CD4-positive, alpha-beta T cell treated with Interferon gamma for 1 hour (primary cell): ENCODE results near the gene MYDGF.
"Not testable (repeated sequence)": the region's sequence is repeated elsewhere in the genome, so short reads cannot be mapped to it uniquely, and the experiment has no call there.

Source experiments
- DNase-seq: peaks from one replicate; pipeline ENCODE4 v3.0.0-alpha.2; 2020

The MYDGF gene

DNA sequence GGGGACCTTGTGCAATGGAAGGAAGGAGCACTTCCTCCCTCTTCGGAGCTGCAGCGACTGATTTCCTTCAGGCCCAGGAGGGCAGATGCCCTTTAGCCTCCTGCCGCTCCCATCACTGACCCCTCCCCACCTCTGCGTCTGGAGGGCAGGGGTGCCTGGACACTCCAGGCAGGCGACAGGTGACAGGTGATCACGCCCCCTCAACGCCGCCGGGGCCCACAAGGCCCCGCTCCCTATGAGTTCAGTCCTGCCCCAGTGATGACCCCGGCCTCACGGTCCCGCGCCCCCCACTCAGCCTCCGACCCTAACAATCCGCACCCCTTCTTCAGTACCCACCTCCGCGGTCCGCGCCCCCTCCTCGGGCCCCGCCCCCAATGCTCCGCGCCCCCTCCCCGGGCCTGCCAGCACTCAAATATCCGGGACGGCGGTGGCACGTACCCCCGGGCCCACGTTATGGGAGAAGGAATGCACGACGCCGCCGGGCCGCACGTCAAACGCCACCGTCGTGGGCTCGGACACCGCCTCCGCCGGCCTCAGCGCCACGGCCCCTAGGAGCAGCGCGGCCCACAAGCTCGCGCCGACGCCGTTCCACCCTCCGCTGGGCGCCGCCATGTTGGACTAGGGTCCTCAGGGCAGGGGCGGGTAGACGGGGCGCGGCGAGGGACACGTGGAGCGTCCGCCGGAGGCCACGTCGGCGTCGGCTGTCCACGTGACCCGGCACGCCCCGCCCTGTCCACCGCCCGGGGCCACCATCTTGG is at the start of gene MYDGF:
Gene MYDGF, minus strand, starts transcription at position 620 of the 758 bp plus-strand sequence. Its CDS starts 8 bp downstream, at position 612.
- DNase-seq, result peak; percentile 93

DNA sequence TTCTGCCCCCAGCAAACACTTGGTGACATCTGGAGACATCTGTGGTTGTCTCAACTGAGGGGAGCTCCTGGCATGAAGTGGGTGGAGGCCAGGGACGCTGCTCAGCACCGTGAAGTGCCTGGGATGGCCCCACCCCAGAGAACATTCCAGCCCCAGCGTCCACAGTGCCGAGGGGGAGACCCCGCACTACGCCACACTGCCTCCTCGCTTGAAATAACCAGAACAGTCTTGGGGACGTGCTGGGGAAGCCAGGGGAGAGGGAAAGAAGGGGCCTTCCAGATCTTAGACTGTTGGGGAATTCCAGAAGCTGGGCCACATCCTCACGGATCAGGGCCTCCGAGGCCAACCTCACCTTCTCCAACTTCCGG is 49.3 kb upstream of the MYDGF start:
- DNase-seq, result no peak

DNA sequence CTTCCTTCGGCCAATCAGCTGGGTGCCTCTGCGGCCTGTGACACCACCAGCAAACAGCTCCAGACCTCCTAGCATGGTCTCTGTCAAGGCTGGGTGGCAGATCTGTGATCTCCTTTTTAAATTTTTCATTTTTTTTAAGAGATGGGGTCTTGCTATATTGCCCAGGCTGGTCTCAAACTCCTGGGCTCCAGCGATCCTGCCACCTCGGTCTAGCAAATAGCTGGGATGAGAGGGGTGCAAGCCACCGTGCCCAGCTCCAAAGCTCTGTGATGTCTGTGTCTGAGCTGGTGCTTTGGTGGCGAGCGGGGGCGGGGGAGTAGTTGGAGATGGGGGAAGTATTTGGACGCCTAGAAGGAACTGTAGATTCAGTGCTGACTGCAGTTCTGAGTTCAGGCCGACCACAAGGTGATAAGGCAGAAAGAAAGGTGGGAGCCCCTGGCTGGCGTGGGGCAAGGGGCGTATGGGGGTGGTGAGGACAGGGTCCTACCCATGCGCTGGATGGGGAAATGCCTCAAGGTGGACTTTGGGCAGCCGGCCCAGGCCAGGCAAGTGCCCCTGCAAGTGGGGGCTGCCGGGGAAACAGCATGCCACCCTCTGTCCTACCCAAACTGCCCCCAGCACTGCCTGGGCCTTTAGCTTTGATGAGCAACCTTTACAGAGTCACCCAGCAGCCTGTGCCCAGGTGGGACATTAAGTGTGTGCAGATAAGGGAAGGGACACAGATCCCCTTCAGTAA is 48.0 kb upstream of the MYDGF start:
- no peak for DNase-seq

DNA sequence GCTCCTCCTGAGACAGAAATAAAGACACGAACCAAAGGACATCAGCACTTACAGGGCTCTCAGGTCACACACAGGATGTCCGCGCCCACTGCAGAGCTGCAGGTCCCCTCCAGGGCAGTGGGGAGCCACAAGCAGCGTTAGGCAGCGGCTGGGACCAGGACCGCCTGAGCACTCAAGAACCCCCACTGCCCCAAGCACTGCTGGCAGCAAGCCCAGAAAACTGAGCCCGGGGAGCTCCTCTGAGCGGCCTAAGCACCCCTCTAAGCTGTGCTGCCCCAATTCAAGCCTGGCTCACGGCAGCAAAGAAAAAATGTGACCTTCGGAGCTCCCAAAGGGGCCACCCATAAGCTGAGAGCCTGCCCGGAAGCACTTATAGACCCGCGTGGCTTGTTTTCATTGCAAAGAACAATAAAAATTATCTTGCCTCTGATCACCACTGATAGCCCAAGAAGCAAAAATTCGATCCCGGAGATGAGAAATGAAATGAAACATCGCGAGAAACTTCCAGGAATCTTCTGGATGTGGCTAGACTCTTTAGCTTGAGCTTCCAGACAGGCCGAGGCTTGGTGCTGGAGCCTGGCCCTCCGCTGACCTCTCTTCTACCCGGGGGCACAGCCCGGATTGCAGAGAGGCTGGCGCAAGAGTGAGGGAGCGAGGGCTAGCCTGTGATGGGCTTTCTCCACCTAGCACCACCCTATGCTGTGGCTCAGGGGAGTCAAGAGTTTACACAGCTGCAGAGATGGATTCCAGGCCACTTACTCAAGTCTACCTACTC is 47.2 kb upstream of the MYDGF start:
- DNase-seq, result no peak

DNA sequence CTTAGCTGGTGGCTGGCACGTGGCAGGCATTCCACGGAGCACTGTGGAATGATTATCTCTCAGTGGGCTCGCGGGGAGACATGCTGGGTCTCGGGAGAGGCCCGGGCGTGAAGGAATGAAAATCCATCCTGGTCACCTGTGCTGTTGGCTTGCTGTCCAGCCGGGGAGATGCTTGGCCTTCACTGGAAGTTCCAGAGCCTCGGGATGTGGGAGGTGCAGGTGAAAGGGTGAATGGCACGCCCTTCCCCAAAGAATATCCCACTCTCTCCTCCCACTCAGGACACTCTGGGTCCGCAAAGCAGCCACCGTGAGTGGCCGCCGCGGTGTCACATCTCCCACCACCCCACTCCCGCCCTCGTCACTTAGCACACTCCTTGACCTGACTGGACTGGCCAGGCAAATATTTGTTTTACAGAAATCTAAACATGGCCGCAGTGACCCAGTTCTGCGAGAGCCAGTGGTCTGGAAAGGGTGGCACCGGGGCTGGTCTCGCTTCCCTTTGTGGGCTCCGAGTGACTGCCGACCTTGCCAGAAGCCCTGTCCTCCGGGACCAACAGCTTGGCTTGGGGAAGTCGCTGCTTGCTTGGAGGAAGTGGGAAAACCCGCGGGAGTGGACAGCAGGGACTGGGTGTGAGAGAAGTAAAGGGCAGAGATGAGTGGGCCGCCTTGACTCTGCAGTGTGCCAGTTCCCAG is 45.5 kb upstream of the MYDGF start:
- no peak for DNase-seq

DNA sequence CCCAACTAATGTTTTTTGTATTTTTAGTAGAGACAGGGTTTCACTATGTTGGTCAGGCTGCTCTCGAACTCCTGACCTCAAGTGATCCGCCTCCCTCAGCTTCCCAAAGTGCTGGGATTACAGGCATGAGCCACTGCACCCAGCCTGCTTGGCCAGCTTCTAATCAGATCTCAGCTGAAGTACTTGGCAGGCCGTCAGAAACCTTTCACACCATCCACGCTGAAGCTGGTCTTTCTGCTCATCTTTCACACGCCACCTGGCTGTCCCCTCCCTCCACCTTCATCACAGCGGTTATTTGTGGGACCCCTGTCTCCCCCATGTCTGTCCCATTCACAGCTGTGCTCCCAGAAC is 45.0 kb upstream of the MYDGF start:
- DNase-seq, result not testable (repeated sequence)

DNA sequence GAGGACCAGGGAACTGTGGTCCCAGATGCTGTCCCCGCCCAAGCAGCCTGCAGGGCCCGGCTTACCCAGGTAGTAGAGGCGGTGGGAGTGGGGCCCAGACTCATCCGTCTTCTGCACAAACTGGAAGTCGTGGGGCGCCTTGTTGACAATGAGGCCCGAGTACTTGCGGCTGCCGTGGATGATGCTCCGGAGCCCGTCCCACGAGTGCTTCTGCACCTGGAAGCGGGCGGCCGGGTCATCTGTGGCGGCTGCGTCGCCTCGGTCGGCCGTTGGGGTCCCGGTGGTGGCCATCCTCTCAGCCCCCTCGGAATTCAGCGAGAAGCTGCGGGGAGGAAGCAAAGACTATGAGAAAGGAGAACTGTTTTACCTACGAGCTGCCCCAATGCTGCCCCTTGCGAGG is 43.9 kb upstream of the MYDGF start:
- DNase-seq, result no peak

DNA sequence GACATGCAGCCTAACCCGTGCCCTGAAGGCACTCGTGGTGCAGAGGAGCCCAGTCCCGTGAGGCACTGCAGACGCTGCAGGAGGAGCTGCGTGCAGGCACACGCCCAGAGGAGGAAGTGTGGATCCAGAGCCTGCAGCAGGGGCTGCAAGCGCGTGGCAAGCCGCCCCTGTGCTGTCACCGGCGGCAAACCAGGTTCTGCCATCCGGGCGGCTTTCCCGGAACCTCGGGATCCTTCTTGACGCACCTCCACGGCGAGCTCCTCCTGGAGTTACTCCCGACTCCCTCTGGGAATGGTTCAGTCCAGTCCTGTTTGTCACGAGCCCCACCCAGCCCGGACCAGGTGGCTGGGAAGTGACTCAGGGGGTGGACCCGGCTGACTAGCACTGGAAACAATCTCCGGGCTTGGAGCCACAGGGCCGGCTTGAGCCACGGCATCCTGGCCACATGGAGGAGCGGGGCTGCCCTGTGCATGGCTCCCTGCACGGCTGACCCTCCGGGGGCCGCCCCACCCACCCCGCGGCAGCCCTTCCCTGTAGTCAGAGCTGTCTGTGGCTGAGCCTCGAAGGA is 43.3 kb upstream of the MYDGF start:
- DNase-seq, result no peak

DNA sequence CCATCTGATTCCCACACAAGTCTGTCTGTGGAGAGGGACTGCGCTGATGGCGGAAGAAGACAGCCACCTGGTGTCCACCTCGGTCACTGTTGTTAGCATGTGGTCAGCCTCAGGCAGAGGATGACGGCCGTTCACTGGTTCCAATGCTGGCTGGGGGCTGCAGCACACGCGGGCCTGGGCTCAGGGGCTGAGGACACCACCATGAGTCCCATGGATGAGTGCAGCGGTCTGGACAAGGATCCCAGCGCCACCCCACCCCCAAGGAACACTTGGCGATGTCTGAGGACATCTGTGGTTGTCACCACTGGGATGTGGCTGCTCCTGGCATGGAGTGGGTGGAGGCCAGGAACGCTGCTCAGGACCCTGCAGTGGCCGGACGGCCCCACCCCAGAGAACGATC is 42.6 kb upstream of the MYDGF start:
- DNase-seq, result no peak

DNA sequence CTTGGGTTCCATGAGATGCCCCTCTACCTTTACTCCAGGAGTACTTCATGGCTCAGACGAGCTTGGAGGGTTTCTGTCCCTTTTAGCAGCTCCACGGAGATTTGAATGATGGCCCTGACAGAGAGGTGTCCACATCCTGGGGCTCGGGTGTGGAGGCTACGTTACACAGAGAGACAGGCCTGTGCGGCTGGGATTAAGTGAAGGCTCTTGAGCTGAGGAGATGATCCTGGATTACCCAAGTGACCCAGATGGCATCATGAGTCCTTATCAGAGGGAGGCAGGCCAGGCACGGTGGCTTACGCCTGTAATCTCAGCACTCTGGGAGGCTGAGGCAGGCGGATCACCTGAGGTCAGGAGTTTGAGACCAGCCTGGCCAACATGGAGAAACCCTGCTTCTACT is 41.1 kb upstream of the MYDGF start:
- DNase-seq, result no peak

DNA sequence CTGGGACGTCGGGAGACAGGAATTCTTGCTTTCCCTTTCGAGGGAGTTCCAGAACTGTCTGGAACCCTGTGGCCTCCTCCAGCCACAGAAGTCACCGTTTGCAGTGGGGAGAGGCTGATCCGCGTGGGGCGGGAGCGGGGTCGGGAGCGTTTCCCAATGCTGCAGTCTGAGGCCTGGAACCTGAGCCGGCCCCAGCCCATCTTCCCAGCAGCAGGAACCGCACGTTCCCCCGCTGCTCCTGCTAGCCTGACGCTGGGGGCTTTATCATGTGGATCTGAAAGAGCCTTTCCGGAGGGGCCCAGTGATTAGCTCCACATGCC is 40.1 kb upstream of the MYDGF start:
- no peak for DNase-seq

DNA sequence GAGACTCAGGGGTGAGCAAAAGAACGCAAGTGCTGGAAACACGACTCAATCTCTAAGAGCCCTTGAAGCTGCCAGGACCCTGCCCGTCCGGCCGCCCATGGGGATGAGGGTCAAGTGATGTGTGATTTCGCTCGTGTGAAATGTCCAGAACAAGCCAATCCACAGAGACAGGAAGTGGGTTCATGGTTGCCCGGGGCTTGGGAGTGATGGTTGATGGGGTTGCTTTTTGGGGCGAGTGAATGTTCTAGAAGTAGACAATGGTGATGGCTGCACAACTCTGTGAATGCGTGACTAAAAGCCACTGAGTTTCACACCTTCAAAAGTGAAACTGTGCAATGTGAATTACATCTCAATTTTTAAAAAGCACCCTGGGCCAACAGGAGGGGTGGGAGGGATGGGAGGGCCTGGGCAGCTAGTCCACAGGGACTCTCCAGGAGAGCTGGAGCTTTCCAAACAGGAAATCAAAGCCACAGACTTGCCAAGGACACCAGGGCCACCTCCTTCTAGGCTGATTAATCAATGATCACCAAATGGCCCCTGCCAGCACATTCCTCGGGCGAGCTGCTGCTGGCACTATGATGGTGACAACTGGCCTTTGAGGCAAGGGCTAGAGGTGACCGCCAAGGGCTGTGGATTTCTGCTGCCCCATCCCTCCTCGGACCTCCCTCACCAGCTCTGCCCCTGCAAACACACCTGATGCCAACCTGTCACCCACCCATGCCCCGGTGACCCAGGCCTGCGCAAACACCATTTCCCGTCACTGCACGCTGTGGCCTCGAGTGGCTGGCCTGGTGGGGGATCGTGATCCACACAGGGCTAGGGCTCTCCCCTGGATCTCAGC is 39.5 kb upstream of the MYDGF start:
- peak; percentile 18 for DNase-seq

DNA sequence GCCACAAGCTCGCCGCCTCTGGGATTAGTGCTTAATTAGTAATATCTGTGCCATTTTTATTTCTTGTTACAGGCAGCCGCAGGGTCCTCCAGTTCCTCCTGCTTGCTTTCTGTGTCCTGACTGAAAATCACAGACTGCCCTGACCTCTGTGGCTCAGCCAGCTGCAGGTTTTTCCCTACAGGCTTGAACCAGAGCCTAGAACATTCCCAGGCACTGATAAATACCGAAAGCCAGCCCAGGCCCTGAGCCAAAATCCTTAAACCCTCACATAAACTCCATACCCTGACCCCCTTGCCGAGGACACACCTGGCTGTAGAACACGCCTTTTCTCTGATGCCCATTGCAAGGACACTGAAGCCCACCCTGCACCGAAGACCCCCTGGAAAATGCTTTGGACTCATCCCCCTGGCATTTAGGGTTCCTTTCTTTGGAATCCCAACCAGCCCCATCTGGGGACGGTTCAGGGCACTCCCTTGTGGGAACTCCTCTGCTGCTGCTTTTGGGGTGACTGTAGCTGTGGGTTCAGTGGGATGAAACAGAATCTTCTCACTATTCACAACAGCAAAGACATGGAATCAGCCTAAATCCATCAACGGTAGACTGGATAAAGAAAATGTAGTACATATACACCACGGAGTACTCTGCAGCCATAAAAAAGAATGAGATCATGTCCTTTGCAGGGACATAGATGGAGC is 38.0 kb upstream of the MYDGF start:
- no peak for DNase-seq

DNA sequence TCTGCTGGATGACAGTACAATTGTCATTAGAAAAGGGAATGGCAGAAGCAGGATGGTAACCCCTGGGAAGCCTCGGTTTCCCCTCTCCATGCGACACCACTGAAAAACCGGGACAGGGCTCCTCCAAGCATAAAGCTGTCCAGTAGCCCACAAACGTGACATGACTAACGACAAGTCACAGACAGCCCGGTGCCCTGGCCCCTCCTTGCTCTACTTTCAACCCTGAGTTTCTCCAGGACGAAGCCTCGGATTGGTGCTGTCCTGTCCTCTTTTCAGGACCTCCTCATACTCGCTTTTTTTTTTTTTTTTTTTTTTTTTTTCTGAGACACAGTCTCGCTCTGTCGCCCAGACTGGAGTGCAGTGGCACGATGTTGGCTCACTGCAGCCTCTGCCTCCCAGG is 37.2 kb upstream of the MYDGF start:
- no peak for DNase-seq

DNA sequence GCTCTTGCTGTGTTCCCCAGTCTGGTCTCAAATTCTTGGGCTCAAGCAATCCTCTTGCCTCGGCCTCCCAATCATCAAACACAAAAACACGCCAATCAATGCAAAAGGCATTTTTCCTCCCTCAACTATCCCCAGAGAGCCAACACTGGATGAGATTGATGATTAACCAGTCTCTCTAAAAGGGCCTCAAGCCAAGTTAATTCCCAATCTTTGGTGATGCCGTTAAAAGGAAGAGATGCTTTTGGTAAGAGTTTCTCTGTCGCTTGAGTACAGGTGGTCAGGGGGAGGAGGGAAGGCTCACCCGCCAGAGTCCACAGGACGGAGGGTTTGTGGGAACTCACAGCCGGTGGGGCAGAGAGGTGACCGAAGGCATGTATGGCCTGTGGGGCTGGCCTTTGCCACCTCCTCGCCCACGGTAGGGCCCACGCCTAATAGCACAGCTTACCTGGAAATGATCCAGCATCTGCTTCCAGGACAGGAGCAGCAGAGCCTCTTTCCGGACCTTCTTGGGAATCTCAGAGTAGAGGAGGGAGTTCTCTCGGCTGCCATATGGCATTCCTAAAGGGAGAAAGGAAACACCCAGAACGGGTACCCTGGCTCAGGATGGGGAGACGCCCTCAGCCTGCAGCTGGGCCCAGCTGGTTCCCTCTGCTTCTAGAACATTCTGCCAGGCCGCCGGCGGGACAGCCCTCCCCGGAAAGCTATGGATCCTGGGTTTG is 35.4 kb upstream of the MYDGF start:
- no peak for DNase-seq

DNA sequence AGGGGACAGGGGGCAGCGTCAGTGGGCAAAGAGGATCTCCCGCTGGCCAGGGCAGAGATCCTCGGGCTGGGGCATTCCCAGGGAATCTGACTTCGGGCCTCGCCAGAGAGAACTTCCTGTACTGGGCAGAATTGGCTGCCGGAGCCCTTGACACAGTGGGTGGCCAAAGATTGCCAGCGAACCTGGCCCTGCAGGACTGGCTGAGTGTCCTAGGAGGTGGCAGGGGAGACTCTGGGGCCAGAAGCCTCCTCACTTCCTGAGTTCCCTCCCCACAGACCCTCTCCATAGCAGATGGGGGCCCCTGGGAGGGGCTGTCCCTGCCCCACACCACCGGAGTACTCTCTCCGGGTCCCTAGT is 34.2 kb upstream of the MYDGF start:
- no peak for DNase-seq

DNA sequence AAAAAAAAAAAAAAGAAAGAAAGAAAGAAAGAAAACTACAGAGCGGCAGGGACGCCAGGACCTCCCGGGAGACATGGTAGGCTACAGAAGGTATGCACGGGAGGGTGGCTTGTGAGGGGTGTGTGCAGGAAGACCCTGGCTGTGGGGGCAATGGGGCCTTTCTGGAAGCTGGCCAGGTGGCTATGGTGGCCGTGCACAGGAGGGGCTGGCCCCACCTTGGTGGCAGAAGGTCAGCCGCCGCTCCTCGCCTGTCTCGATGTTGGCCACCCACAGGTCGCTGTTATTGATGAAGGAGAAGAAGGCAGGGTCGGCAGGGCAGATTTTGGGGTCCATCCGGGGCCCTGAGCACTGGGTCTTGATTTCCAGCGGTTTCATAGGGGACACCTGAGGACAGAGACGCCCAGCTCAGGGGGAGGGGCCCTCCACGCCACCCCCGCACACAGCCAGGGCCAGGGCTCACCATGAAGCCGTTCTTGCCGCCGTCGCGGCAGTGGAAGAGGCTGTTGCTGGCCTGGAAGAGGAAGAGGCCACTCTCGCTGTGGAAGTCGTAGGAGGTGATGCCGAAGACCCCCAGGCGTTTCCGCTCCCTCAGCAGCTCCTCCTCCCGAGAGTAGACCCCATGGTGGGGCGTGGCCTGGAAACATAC is 33.7 kb upstream of the MYDGF start:
- no peak for DNase-seq

DNA sequence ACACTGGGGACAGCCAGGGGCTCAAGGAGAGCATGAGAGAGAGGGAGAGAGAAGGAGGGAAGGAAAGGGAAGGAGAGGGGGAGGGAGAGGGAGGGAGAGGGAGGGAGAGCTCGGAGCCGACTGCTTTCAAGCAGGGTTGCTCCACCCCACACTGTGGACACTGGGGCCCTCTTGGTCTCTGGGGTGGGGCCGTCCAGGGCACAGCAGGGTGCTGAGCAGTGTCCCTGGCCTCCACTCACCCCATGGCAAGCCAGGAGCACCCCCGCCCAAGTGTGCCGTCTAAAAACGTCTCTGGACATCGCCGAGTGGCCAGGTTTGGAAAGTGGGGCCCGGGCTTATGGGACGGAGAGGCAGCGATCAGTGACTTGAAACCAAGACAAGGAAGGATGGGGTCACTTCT is 32.6 kb upstream of the MYDGF start:
- DNase-seq, result no peak

DNA sequence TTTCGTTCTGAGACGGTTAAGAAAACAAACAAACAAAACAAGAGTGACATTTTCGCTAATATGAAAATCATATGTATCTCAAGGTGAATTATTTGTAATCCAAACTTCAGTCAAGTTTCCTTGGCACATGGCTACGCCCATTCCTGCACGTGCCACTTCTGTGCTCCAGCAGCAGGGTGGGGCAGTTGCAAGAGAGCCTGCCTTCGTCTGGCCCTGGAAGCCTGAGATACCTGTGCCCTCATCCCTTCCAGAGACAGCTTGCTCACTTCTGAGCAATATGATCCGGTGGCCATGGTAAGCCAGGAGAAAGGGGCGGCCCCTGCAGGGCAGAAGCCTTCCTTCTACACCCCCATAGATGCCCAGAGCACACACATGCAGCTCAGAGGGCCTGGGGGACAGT is 31.4 kb upstream of the MYDGF start:
- DNase-seq, result no peak

DNA sequence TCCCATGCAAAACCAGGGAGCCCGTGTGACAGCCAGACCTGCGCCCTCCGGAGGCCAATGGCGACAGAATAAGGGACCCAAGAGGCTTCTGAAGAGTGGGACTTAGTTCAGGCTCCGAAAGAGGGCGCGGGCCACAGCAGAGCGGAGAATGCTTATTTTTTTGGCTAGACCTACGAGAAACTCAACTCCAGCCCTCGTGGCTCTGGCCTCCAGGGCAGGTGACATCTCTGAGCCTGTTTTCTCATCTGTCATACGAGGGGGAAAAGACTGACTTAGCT is 30.5 kb upstream of the MYDGF start:
- no peak for DNase-seq
